GM21515 (cell line): ENCODE results near the gene EXOC3L4.
"Not testable (repeated sequence)": the region's sequence is repeated elsewhere in the genome, so short reads cannot be mapped to it uniquely, and the experiment has no call there.

Experiments used
- ATAC-seq: cut with Tn5 transposase; IDR thresholded peaks from one replicate; pipeline ENCODE4 v1.9.1; 2021; ENCODE audit not compliant: unreplicated experiment

The EXOC3L4 gene

GRCh38 chr14:103104654-103105452 is 10.3 kb downstream of the EXOC3L4 start:
- no peak for ATAC-seq

GRCh38 chr14:103105580-103106150 is 11.1 kb downstream of the EXOC3L4 start:
- no peak for ATAC-seq

GRCh38 chr14:103107455-103107854 is 12.9 kb downstream of the EXOC3L4 start:
- ATAC-seq = no peak

GRCh38 chr14:103107941-103108748 is 13.6 kb downstream of the EXOC3L4 start:
- no peak for ATAC-seq

GRCh38 chr14:103108749-103109207 is 14.3 kb downstream of the EXOC3L4 start:
- ATAC-seq = no peak

GRCh38 chr14:103109535-103110441 is 15.3 kb downstream of the EXOC3L4 start:
- ATAC-seq = no peak

GRCh38 chr14:103110681-103111231 is 16.2 kb downstream of the EXOC3L4 start:
- ATAC-seq = no peak

GRCh38 chr14:103111232-103111868 is 16.8 kb downstream of the EXOC3L4 start:
- ATAC-seq = no peak

- no peak for ATAC-seq
Measured at GRCh38 chr14:103112400-103113243, 18.1 kb downstream of the EXOC3L4 start.

- ATAC-seq = no peak
Measured at GRCh38 chr14:103113303-103113702, 18.8 kb downstream of the EXOC3L4 start.

- ATAC-seq = no peak
Measured at GRCh38 chr14:103113774-103114173, 19.2 kb downstream of the EXOC3L4 start.

- not testable (repeated sequence) for ATAC-seq
Measured at GRCh38 chr14:103115086-103115679, 20.7 kb downstream of the EXOC3L4 start.

- ATAC-seq = no peak
Measured at GRCh38 chr14:103115845-103116572, 21.5 kb downstream of the EXOC3L4 start.

GRCh38 chr14:103116636-103117035 is 22.1 kb downstream of the EXOC3L4 start:
- ATAC-seq = no peak

- ATAC-seq = not testable (repeated sequence)
Measured at GRCh38 chr14:103117499-103117898, 23.0 kb downstream of the EXOC3L4 start.

GRCh38 chr14:103118018-103118662 is 23.6 kb downstream of the EXOC3L4 start:
- no peak for ATAC-seq

- no peak for ATAC-seq
Measured at GRCh38 chr14:103118663-103119404, 24.3 kb downstream of the EXOC3L4 start.
